ENCODE results near the gene CCDC30. TPM values are rescaled to one million over a fixed set of nuclear protein-coding genes. Genes with fewer than 3 reads are reported as not detected.

The CCDC30 gene
- total RNA-seq, 4 donors from 2014 or later, result 0.64 to 5.0 (median 2.0) TPM

DNA sequence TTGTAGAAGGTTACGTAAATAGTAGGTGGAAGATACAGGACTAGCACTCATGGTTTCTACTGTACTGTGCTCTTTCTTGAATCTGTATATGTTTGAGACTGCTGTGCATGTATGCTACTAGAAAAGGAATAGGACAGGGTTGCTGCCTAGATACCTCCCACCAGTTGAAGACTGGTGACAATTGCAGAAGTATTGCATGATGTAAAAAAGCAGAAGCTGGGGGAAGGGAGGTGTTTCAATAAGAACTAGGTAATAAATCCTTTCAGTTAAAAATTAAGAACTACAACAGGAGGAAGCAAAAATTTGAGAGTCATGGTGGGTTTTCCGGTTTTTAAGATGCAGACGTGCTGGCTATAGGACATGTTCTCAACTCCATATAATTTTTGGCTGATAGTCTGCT is 88.1 kb downstream of the CCDC30 start:
- H3K9me3 ChIP-seq, result no peaks in the 10 kb centered on the region
- WGBS, result 82% methylated on average over 3 of the region's 3 CpGs
- no peaks in the 10 kb centered on the region for H3K27me3 ChIP-seq
- TF ChIP-seq POLR2A (IDR thresholded peaks at IDR 0.05) (no peak), POLR2AphosphoS5 (IDR thresholded peaks at IDR 0.05) (no peak), EP300 (IDR thresholded peaks at IDR 0.05) (no peak)
- TF ChIP-seq, protein P1, sequence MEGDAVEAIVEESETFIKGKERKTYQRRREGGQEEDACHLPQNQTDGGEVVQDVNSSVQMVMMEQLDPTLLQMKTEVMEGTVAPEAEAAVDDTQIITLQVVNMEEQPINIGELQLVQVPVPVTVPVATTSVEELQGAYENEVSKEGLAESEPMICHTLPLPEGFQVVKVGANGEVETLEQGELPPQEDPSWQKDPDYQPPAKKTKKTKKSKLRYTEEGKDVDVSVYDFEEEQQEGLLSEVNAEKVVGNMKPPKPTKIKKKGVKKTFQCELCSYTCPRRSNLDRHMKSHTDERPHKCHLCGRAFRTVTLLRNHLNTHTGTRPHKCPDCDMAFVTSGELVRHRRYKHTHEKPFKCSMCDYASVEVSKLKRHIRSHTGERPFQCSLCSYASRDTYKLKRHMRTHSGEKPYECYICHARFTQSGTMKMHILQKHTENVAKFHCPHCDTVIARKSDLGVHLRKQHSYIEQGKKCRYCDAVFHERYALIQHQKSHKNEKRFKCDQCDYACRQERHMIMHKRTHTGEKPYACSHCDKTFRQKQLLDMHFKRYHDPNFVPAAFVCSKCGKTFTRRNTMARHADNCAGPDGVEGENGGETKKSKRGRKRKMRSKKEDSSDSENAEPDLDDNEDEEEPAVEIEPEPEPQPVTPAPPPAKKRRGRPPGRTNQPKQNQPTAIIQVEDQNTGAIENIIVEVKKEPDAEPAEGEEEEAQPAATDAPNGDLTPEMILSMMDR (IDR thresholded peaks at IDR 0.05), result no peak
- H3K4me1 ChIP-seq, result no peaks in the 10 kb centered on the region
- no peak overlapping the region for H3K27ac ChIP-seq
- no peak overlapping the region for H3K4me3 ChIP-seq
- DNase-seq (ENCODE audit: low spot score in 2 of 2), result no peak
- H3K36me3 ChIP-seq, result no peaks in the 10 kb centered on the region

DNA sequence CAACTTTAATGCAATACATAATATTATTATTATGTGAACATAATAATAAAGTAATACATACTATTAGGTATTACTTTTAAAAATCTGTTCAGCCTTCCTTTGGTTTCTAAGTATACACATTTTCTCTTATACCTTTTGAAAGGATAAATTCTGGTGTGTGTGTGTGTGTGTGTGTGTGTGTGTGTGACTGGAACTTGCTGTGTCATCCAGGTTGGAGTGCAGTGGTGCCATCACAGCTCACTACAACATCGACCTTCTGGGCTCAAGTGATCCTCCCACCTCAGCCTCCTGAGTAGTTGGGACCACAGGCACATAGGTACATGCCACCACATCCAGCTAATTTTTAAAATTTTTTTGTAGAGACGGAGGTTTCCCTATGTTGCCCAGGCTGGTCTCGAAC is 88.5 kb downstream of the CCDC30 start:
- Histone ChIP-seq H3K4me1 (no peaks in the 10 kb centered on the region), H3K27me3 (no peaks in the 10 kb centered on the region), H3K36me3 (no peaks in the 10 kb centered on the region), H3K9me3 (no peaks in the 10 kb centered on the region), H3K4me3 (no peak overlapping the region), H3K27ac (no peak overlapping the region)
- 84% methylated on average over 3 of the region's 3 CpGs for WGBS
- DNase-seq (ENCODE audit: low spot score in 2 of 2), result no peak
- TF ChIP-seq POLR2A (IDR thresholded peaks at IDR 0.05) (no peak), POLR2AphosphoS5 (IDR thresholded peaks at IDR 0.05) (no peak), EP300 (IDR thresholded peaks at IDR 0.05) (no peak)
- TF ChIP-seq, protein P1 (IDR thresholded peaks at IDR 0.05), result no peak

DNA sequence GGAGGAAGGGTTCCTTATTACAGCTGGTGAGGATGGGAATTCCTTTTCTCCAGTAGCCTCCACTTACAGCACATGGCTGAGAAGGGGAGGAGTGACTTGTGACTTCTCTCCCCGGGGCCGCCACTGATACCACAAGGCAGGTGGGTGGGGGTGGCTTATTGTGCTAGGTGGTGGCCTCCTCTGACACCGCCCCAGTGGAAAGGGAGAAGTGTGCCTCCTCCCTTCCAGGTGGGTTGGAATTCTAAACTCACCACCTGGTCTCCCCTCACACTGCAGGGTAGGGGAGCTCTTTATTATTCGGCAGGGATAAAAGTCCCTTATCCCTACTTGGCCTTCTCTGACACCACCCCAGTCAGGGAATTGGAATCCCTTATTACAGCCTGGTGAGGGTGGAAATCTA is 89.5 kb downstream of the CCDC30 start:
- H3K27me3 ChIP-seq, result no peaks in the 10 kb centered on the region
- WGBS, result 75% methylated on average over 4 of the region's 4 CpGs
- H3K27ac ChIP-seq, result no peak overlapping the region
- H3K4me1 ChIP-seq, result no peaks in the 10 kb centered on the region
- no peaks in the 10 kb centered on the region for H3K9me3 ChIP-seq
- no peaks in the 10 kb centered on the region for H3K36me3 ChIP-seq
- TF ChIP-seq EP300 (IDR thresholded peaks at IDR 0.05) (no peak), POLR2AphosphoS5 (IDR thresholded peaks at IDR 0.05) (no peak), POLR2A (IDR thresholded peaks at IDR 0.05) (no peak)
- TF ChIP-seq, protein P1 (IDR thresholded peaks at IDR 0.05), result no peak
- DNase-seq (ENCODE audit: low spot score in 2 of 2), result no peak
- no peak overlapping the region for H3K4me3 ChIP-seq

DNA sequence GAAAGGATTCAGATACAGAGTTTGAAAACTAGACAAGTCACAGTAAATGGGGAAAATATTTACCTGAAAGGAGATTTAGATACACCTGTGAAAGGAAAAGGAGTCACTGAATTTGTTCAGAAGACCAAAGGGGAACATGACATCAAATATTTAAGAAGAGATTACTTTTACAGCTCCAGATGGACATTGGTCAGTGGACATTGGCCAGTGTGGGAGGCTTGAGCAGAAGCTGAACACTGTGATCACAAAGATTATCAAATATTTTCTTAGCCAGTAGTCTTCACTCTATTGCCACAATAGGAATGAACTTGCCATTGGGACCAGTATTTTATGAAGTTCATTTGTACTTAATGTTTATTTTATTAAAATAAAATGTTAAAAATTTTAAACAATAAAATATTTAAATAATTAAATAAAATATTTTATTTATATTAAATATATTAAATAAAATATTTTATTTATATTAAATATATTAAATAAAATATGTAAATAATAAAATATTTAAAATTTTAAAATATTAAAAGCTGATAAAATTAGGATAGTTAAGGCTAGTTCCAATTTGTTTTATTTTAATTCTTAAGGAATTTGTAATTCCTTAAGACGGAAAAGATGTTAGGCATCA is 94.3 kb downstream of the CCDC30 start:
- Histone ChIP-seq H3K9me3 (no peaks in the 10 kb centered on the region), H3K4me1 (no peaks in the 10 kb centered on the region), H3K27ac (no peak overlapping the region), H3K36me3 (no peaks in the 10 kb centered on the region), H3K4me3 (no peak overlapping the region), H3K27me3 (no peaks in the 10 kb centered on the region)
- DNase-seq (ENCODE audit: low spot score in 2 of 2), result no peak
- 96% methylated on average over 1 of the region's 1 CpG for WGBS
- no peak for TF ChIP-seq POLR2AphosphoS5 (IDR thresholded peaks at IDR 0.05)
- TF ChIP-seq POLR2A (IDR thresholded peaks at IDR 0.05), result no peak
- TF ChIP-seq, protein P1 (IDR thresholded peaks at IDR 0.05), result no peak
- TF ChIP-seq EP300 (IDR thresholded peaks at IDR 0.05), result no peak

DNA sequence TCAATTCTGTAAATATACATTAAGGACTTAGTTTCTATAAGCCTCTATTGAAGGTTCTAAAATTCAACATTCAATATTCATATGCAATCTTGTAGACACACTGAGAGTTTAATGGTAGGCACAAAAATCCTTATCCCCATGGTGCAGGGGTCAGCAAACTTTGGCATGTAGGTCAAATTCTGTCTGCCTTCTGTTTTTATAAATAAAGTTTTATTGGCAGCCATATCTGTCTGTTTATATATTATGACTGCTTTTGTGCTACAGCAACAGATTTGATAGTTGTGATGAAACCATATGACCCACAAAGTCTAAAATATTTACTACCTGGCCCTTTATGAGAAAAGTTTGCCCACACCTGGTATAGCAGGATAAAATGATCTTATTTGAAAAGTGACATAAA is 104.0 kb downstream of the CCDC30 start:
- TF ChIP-seq POLR2AphosphoS5 (IDR thresholded peaks at IDR 0.05), result no peak
- no peak for TF ChIP-seq EP300 (IDR thresholded peaks at IDR 0.05)
- TF ChIP-seq POLR2A (IDR thresholded peaks at IDR 0.05), result no peak
- TF ChIP-seq, protein P1 (IDR thresholded peaks at IDR 0.05), result no peak
- Histone ChIP-seq H3K27me3 (no peaks in the 10 kb centered on the region), H3K4me3 (no peak overlapping the region), H3K4me1 (no peaks in the 10 kb centered on the region), H3K36me3 (no peaks in the 10 kb centered on the region), H3K9me3 (no peaks in the 10 kb centered on the region), H3K27ac (no peak overlapping the region)
- DNase-seq (ENCODE audit: low spot score in 2 of 2), result no peak
